H1 (cell line): ENCODE data around the gene CD300H. TPM values are rescaled to one million over a fixed set of nuclear protein-coding genes. Genes with fewer than 3 reads are reported as not detected.

Experiments
- CTCF ChIA-PET: fragments of 300-600 bp; sonication (Branson Sonifier 250); formaldehyde crosslinking; loops from one replicate; lab custom pipeline; 2021; ENCODE audit not compliant: partially characterized antibody; lab: Charles Lee
- POLR2A ChIA-PET: fragments of 300-600 bp; sonication (Branson Sonifier 250); formaldehyde crosslinking; loops from one replicate; lab custom pipeline; 2021; ENCODE audit warnings: inconsistent platforms; ENCODE audit not compliant: partially characterized antibody; lab: Charles Lee
- DNase-seq, 2 experiments: peaks; one replicate each; pipeline versions ENCODE4 v3.0.0 to v3.0.0-alpha.2; 2010 to 2022; ENCODE audit warnings: low spot score in 2 of 2, low read depth in 1 of 2, mixed read lengths in 1 of 2
- FAIRE-seq: peaks from 2 replicates; lab custom pipeline; 2011; peaks lifted over from hg19 to GRCh38; lab: Jason Lieb, UNC
- H2AFZ ChIP-seq: 2 replicates; pipeline ENCODE4 v1.8.1; 2012; ENCODE audit warnings: low read length, inconsistent platforms
- H2AK5ac ChIP-seq: 2 replicates; pipeline ENCODE4 v1.6.1; 2013; ENCODE audit warnings: low read depth, low read length
- H2BK120ac ChIP-seq: replicated peaks from 2 replicates; pipeline ENCODE3; 2013; ENCODE audit warnings: low read depth, low read length, inconsistent platforms
- H2BK12ac ChIP-seq: 2 replicates; pipeline ENCODE4 v1.6.1; 2013; ENCODE audit warnings: low read depth, low read length
- H2BK15ac ChIP-seq: 2 replicates; pipeline ENCODE4 v1.6.1; 2013; ENCODE audit warnings: low read length
- H2BK20ac ChIP-seq: 2 replicates; pipeline ENCODE4 v1.6.1; 2013; ENCODE audit warnings: low read length
- H2BK5ac ChIP-seq: 2 replicates; pipeline ENCODE4 v1.6.1; 2013; ENCODE audit warnings: low read depth, low read length
- H3K14ac ChIP-seq: 2 replicates; pipeline ENCODE4 v1.6.1; 2013; ENCODE audit warnings: inconsistent platforms; ENCODE audit not compliant: insufficient read length
- H3K18ac ChIP-seq: 2 replicates; pipeline ENCODE4 v1.6.1; 2013; ENCODE audit warnings: low read length; ENCODE audit errors: extremely low read depth
- H3K23ac ChIP-seq: 2 replicates; pipeline ENCODE4 v1.6.1; 2013; ENCODE audit warnings: inconsistent platforms; ENCODE audit not compliant: insufficient read length
- H3K23me2 ChIP-seq: 2 replicates; pipeline ENCODE4 v1.6.1; 2013; ENCODE audit warnings: low read depth, low read length
- H3K27ac ChIP-seq: 2 replicates; pipeline ENCODE4 v1.6.1; 2011; ENCODE audit warnings: low read depth, low read length, inconsistent platforms
- H3K27me3 ChIP-seq, 4 experiments: replicated peaks in 1 of 4; 1 replicate in 1 of 4; 2 replicates in 3 of 4; pipeline versions ENCODE4 v1.6.1 to v1.8.1; 2011 to 2013; ENCODE audit warnings: low read length in 3 of 4, mild to moderate bottlenecking in 3 of 4, inconsistent platforms in 2 of 4, mixed read lengths in 2 of 4, moderate library complexity in 1 of 4; ENCODE audit not compliant: control insufficient read depth in 3 of 4, insufficient read depth in 3 of 4; ENCODE audit errors: extremely low read depth in 1 of 4
- H3K36me3 ChIP-seq, 4 experiments: 2 replicates each; pipeline versions ENCODE4 v1.6.1 to v1.8.1; 2011 to 2013; ENCODE audit warnings: mild to moderate bottlenecking in 4 of 4, low read length in 3 of 4, moderate library complexity in 2 of 4, control low read depth in 1 of 4, inconsistent platforms in 1 of 4; ENCODE audit not compliant: insufficient read depth in 4 of 4, control insufficient read depth in 2 of 4
- H3K4ac ChIP-seq: replicated peaks from 2 replicates; pipeline ENCODE3; 2013; ENCODE audit warnings: low read length, low read depth, mixed read lengths, inconsistent platforms; ENCODE audit not compliant: insufficient read length
- H3K4me1 ChIP-seq, 4 experiments: replicated peaks in 1 of 4; 1 replicate in 1 of 4; 2 replicates in 3 of 4; pipeline versions ENCODE4 v1.6.1 to v1.8.1; 2011 to 2013; ENCODE audit warnings: low read length in 3 of 4, inconsistent platforms in 2 of 4, mixed read lengths in 1 of 4; ENCODE audit not compliant: insufficient read depth in 4 of 4, control insufficient read depth in 3 of 4
- H3K4me2 ChIP-seq, 2 experiments: 2 replicates each; pipeline versions ENCODE4 v1.6.1 to v1.8.1; 2011 to 2013; ENCODE audit warnings: low read depth in 2 of 2, low read length in 2 of 2, control low read depth in 1 of 2, inconsistent platforms in 1 of 2, mild to moderate bottlenecking in 1 of 2; ENCODE audit not compliant: insufficient read depth in 1 of 2
- H3K4me3 ChIP-seq, 4 experiments: fragments of 200-600, 300-600 bp in 1 of 4; sonication (generic), shearing (Covaris generic), sonication (Bioruptor Twin) in 1 of 4; 2 replicates each; pipeline versions ENCODE4 v1.5.1 to v1.8.1; 2011 to 2016; ENCODE audit warnings: low read length in 4 of 4, low read depth in 3 of 4, control low read depth in 2 of 4, inconsistent platforms in 2 of 4, mild to moderate bottlenecking in 2 of 4, mixed read lengths in 1 of 4, moderate library complexity in 1 of 4; ENCODE audit not compliant: insufficient read depth in 2 of 4; ENCODE audit errors: extremely low read depth in 1 of 4
- H3K56ac ChIP-seq: replicated peaks from 2 replicates; pipeline ENCODE3; 2013; ENCODE audit warnings: low read depth, mild to moderate bottlenecking, mixed read lengths, low read length, inconsistent platforms; ENCODE audit not compliant: insufficient read length
- H3K79me1 ChIP-seq: 2 replicates; pipeline ENCODE4 v1.6.1; 2013; ENCODE audit warnings: low read depth, low read length, control low read depth
- H3K79me2 ChIP-seq, 2 experiments: 2 replicates each; pipeline versions ENCODE4 v1.6.1 to v1.8.1; 2012 to 2013; ENCODE audit warnings: low read length in 2 of 2, mild to moderate bottlenecking in 2 of 2, inconsistent platforms in 1 of 2; ENCODE audit not compliant: insufficient read depth in 2 of 2, control insufficient read depth in 1 of 2
- H3K9ac ChIP-seq, 4 experiments: replicated peaks in 1 of 4; 1 replicate in 1 of 4; 2 replicates in 3 of 4; pipeline versions ENCODE4 v1.6.1 to v1.8.1; 2011 to 2013; ENCODE audit warnings: low read depth in 3 of 4, low read length in 3 of 4, control low read depth in 2 of 4, mild to moderate bottlenecking in 2 of 4, moderate library complexity in 2 of 4, inconsistent platforms in 1 of 4; ENCODE audit errors: extremely low read depth in 1 of 4
- H3K9me3 ChIP-seq, 2 experiments: 2 replicates each; pipeline versions ENCODE4 v1.6.1 to v1.8.1; 2012 to 2013; ENCODE audit warnings: mild to moderate bottlenecking in 2 of 2, moderate library complexity in 2 of 2, control low read depth in 1 of 2, inconsistent platforms in 1 of 2, low read depth in 1 of 2, low read length in 1 of 2, mixed read lengths in 1 of 2; ENCODE audit not compliant: insufficient read depth in 2 of 2
- H4K20me1 ChIP-seq, 2 experiments: replicated peaks in 1 of 2; 2 replicates each; pipeline versions ENCODE3 to v1.8.1; 2011 to 2013; ENCODE audit warnings: inconsistent platforms in 2 of 2, low read length in 2 of 2, mild to moderate bottlenecking in 1 of 2; ENCODE audit not compliant: insufficient read depth in 2 of 2, control insufficient read depth in 1 of 2
- H4K5ac ChIP-seq: 2 replicates; pipeline ENCODE4 v1.6.1; 2013; ENCODE audit warnings: low read length, low read depth, mixed read lengths, inconsistent platforms; ENCODE audit not compliant: insufficient read length
- H4K8ac ChIP-seq: 2 replicates; pipeline ENCODE4 v1.8.0; 2013; ENCODE audit warnings: mild to moderate bottlenecking, moderate library complexity, low read length, inconsistent platforms; ENCODE audit not compliant: insufficient read depth; ENCODE audit errors: extremely low read depth
- H4K91ac ChIP-seq: replicated peaks from 2 replicates; pipeline ENCODE3; 2013; ENCODE audit warnings: low read length, mixed read lengths, inconsistent platforms; ENCODE audit not compliant: insufficient read length
- WGBS, 2 experiments: shearing (Covaris generic) in 1 of 2; methylation state at CpG; one replicate each; pipeline versions ENCODE4 v1.1.6 to v1.1.7; 2013 to 2015; ENCODE audit warnings: low lambda C conversion rate in 2 of 2, mixed read lengths in 2 of 2, inconsistent platforms in 1 of 2, low coverage in 1 of 2, missing lambda C conversion rate in 1 of 2; ENCODE audit not compliant: insufficient replicate concordance in 2 of 2, insufficient coverage in 1 of 2, insufficient read length in 1 of 2; ENCODE audit errors: extremely low coverage in 1 of 2, missing lambda C conversion rate in 1 of 2; 5-methylcytosine and 5-hydroxymethylcytosine counted together
- polyA plus RNA-seq, 7 experiments: library from polyadenylated mRNA; depleted of rRNA in 3 of 7; stranded (reverse) in 5 of 7; unstranded in 2 of 7; fragments of >200 nt in 5 of 7; fragments of 200-250 nt in 2 of 7; gene quantifications; 1 replicate in 5 of 7; 2 replicates in 1 of 7; 4 replicates in 1 of 7; pipeline versions ENCODE4 v1.2.1 to v1.2.3, GENCODE V29; 2011 to 2013; ENCODE audit warnings: missing spikeins in 2 of 7, mixed read lengths in 2 of 7
- total RNA-seq: library from RNA; stranded (reverse); fragmentation: NEBNext Ultra II Directional; extraction: Animal tissue kit (Norgen Biotek cat#: 25700); gene quantifications from 2 replicates; pipeline ENCODE4 v1.2.1, GENCODE V29; 2021

The CD300H gene
- total and polyA plus RNA-seq, 2 of the 8 experiments (the other 6 are each of a cell fraction or from before 2014, with no cell fraction given), result not detected

GRCh38 chr17:74603746-74604145, 36.4 kb upstream of the CD300H start:
- FAIRE-seq (no peak), DNase-seq (no peak)
- Histone ChIP-seq H3K14ac (no peak overlapping the region), H2AK5ac (no peak overlapping the region), H2BK20ac (no peak overlapping the region), H3K79me1 (no peaks in the 10 kb centered on the region), H4K5ac (no peak overlapping the region), H3K18ac (no peak overlapping the region), H3K27ac (no peak overlapping the region), H4K20me1 (peaks cover 0 to 1% of the 10 kb centered on the region in 2 experiments), H2BK12ac (no peak overlapping the region), H3K56ac (no peak overlapping the region), H3K4me1 (peaks cover 0 to 2% (median under 1%) of the 10 kb centered on the region in 4 experiments; a peak in 1 of 7 replicates), H3K4me3 (no peak overlapping the region), H3K4me2 (no peak overlapping the region), H2BK120ac (no peak overlapping the region), H4K8ac (no peak overlapping the region), H3K23me2 (peaks cover 2% of the 10 kb centered on the region; the same call in 1 of the 2 replicates), H3K79me2 (no peaks in the 10 kb centered on the region), H2BK5ac (no peak overlapping the region), H3K4ac (no peak overlapping the region), H3K36me3 (no peaks in the 10 kb centered on the region), H4K91ac (no peak overlapping the region), H2BK15ac (no peak overlapping the region), H3K23ac (no peak overlapping the region), H3K9ac (no peak overlapping the region), H3K9me3 (no peaks in the 10 kb centered on the region), H3K27me3 (peaks cover 0 to 2% (median 1%) of the 10 kb centered on the region in 4 experiments; a peak in 2 of 7 replicates), H2AFZ (no peak overlapping the region)
- POLR2A ChIA-PET, result interaction anchor here (0.5 to 1.3 kb wide), 2 partner anchors 30 to 367 kb away, joined by 3 to 4 read pairs; no protein-coding TSS in a partner anchor
- 90% methylated on average over 5 of the region's 5 CpGs; no CpG with 5 or more reads in 1 of the 2 experiments for WGBS, 2 experiments
- CTCF ChIA-PET, result interaction anchor here (0.5 to 5.0 kb wide), 21 partner anchors 11 to 273 kb away, joined by 3 to 33 read pairs (median 4); partner anchors contain the start of genes CD300H and CD300LD
